Psoas muscle (tissue), 8 donors: Measurements from ENCODE around the gene VARS1. TPM values are rescaled to one million over a fixed set of nuclear protein-coding genes. Genes with fewer than 3 reads are reported as not detected.

Experiments
- ATAC-seq, 4 donors: fragments of 200-7000 bp; cut with Tn5 transposase; one replicate each; pipeline ENCODE4 v1.9.1; 2020; ENCODE audit warnings: moderate library complexity in 3 of 4, mild to moderate bottlenecking in 2 of 4
- DNase-seq, 2 donors: peaks; one replicate each; pipeline ENCODE4 v3.0.0-alpha.2; 2020
- H3K27ac ChIP-seq: fragments of 200-600 bp; one replicate; pipeline ENCODE4 v1.8.0; 2022
- H3K27me3 ChIP-seq, 3 donors: fragments of 200-600 bp in 1 of 3; one replicate each; pipeline versions ENCODE4 v1.6.1 to v1.8.0; 2013 to 2022; ENCODE audit warnings: low read length in 2 of 3, mild to moderate bottlenecking in 2 of 3, moderate library complexity in 1 of 3; ENCODE audit not compliant: insufficient read depth in 3 of 3
- H3K36me3 ChIP-seq, 2 donors: fragments of 200-600 bp in 1 of 2; one replicate each; pipeline versions ENCODE4 v1.6.1 to v1.8.0; 2013 to 2022; ENCODE audit warnings: low read depth in 1 of 2, mild to moderate bottlenecking in 1 of 2, moderate library complexity in 1 of 2; ENCODE audit not compliant: insufficient read depth in 1 of 2
- H3K4me1 ChIP-seq: fragments of 200-600 bp; one replicate; pipeline ENCODE4 v1.8.0; 2022
- H3K4me3 ChIP-seq: fragments of 200-600 bp; one replicate; pipeline ENCODE4 v1.8.0; 2022; ENCODE audit warnings: mild to moderate bottlenecking
- H3K9me3 ChIP-seq: fragments of 200-600 bp; one replicate; pipeline ENCODE4 v1.8.0; 2022
- WGBS, 3 donors: extraction: QIAGEN DNeasy Blood & Tissue Kit; methylation state at CpG; one replicate each; pipeline versions ENCODE4 v1.1.6 to v1.1.7; 2013; 5-methylcytosine and 5-hydroxymethylcytosine counted together
- intact Hi-C, 2 donors: fragments of 100-400 bp; cut with DNase I; formaldehyde crosslinking; loops; one replicate each; pipeline versions ENCODE4 v1.11.0 to v1.14.2; 2022
- polyA plus RNA-seq, 3 donors: library from polyadenylated mRNA; stranded (reverse); fragments of 200-250 nt; gene quantifications; one replicate each; pipeline ENCODE4 v1.2.3, GENCODE V29; 2013
- total RNA-seq, 4 donors: library from RNA; stranded (reverse); fragmentation: NEBNext Ultra II Directional in 2 of 4; extraction: Animal tissue kit (Norgen Biotek cat#: 25700) in 2 of 4; gene quantifications; one replicate each; pipeline versions ENCODE4 v1.2.1 to v1.2.4, GENCODE V29; 2021 to 2023
- TF ChIP-seq, protein P1 (sequence below): fragments of 200-600 bp; IDR thresholded peaks from one replicate; pipeline ENCODE4 v1.8.0; 2022; ENCODE audit warnings: antibody characterized with exemption
- donor health status: healthy with polysubstance abuse.
- donor health status: DM: no; HTN: no; CAD: no; lungs with moderate emphysema.
- donor health status: Bipolar disorder and iron deficiency.
- donor health status: healthy.
- donor health status: DM: yes; HTN: yes; CAD: no.
- donor health status: DM: no; HTN: no; CAD: no.
- donor health status: DM: no; HTN: no; CAD: no.
- donor health status: DM: yes; HTN: yes; CAD: no.

Gene VARS1
- total and polyA plus RNA-seq, 7 donors: 43.9 to 108 (median 65.2) TPM

- peaks cover 23% of the 10 kb centered on the region for H3K4me1 ChIP-seq
- ATAC-seq (no peak), DNase-seq (no peak)
- TF ChIP-seq, protein P1, sequence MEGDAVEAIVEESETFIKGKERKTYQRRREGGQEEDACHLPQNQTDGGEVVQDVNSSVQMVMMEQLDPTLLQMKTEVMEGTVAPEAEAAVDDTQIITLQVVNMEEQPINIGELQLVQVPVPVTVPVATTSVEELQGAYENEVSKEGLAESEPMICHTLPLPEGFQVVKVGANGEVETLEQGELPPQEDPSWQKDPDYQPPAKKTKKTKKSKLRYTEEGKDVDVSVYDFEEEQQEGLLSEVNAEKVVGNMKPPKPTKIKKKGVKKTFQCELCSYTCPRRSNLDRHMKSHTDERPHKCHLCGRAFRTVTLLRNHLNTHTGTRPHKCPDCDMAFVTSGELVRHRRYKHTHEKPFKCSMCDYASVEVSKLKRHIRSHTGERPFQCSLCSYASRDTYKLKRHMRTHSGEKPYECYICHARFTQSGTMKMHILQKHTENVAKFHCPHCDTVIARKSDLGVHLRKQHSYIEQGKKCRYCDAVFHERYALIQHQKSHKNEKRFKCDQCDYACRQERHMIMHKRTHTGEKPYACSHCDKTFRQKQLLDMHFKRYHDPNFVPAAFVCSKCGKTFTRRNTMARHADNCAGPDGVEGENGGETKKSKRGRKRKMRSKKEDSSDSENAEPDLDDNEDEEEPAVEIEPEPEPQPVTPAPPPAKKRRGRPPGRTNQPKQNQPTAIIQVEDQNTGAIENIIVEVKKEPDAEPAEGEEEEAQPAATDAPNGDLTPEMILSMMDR: no peak
- H3K27me3 ChIP-seq: no peaks in the 10 kb centered on the region
- peaks cover 0 to 7% of the 10 kb centered on the region in 2 donors for H3K36me3 ChIP-seq
- H3K27ac ChIP-seq: peak overlapping the region; percentile 90
- WGBS, 3 donors: 68 to 86% (median 76%) methylated on average over 15 of the region's 15 CpGs
- intact Hi-C loops: loop anchor here (2.0 to 10.0 kb wide), 5 partner anchors 34 to 287 kb away; partner anchors contain the start of genes ATP6V1G2 (in 1 of the 2), DDX39B (in 1 of the 2), LY6G5C (in 1 of the 2) and NFKBIL1 (in 1 of the 2)
- H3K9me3 ChIP-seq: no peaks in the 10 kb centered on the region
- H3K4me3 ChIP-seq: peak overlapping the region; percentile 74
Observed at GRCh38 chr6:31831350-31832215, 36.0 kb upstream of the VARS1 start.

DNA sequence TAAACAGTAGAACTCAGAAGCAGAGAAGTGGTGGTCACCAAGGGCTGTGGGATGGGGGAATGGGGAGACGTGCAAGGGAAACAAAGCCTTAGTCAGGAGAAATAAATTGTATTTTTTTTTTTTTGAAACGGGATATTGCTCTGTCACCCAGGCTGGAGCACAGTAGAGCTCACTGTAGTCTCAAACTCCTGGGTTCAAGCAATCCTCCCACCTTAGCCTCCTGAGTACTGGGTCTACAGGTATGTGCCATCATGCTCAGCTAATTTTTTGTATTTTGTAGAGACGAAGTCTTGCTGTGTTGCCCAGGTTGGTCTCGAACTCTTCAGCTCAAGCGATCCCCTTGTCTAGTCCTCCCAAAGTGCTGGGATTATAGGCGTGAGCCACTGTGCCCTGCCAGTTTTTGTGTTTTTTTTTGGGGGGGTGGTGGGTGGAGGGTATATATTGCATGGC, 35.4 kb upstream of the VARS1 start:
- Histone ChIP-seq H3K4me1 (peaks cover 22% of the 10 kb centered on the region), H3K27me3 (no peaks in the 10 kb centered on the region), H3K4me3 (peak overlapping the region; percentile 74), H3K9me3 (no peaks in the 10 kb centered on the region), H3K36me3 (peaks cover 0 to under 1% of the 10 kb centered on the region in 2 donors), H3K27ac (peak overlapping the region; percentile 90)
- DNase-seq (no peak), ATAC-seq (no peak)
- intact Hi-C loops: loop anchor here (2.0 to 10.0 kb wide), 5 partner anchors 34 to 286 kb away; partner anchors contain the start of genes ATP6V1G2 (in 1 of the 2), DDX39B (in 1 of the 2), LY6G5C (in 1 of the 2) and NFKBIL1 (in 1 of the 2)
- TF ChIP-seq, protein P1: no peak
- WGBS, 3 donors: 31 to 59% (median 37%) methylated on average over 6 of the region's 6 CpGs

GRCh38 chr6:31829633-31830283, 34.2 kb upstream of the VARS1 start:
- no peaks in the 10 kb centered on the region for H3K36me3 ChIP-seq
- H3K4me1 ChIP-seq: peaks cover 28% of the 10 kb centered on the region
- no peaks in the 10 kb centered on the region for H3K9me3 ChIP-seq
- peak overlapping the region; percentile 74 for H3K4me3 ChIP-seq
- no peak for ATAC-seq
- 0% methylated on average over 9 to 14 of the region's 15 CpGs for WGBS, 3 donors
- no peak for DNase-seq
- TF ChIP-seq, protein P1: peak; percentile 52
- no peaks in the 10 kb centered on the region for H3K27me3 ChIP-seq
- intact Hi-C loops: loop anchor here (2.0 to 10.0 kb wide), 5 partner anchors 32 to 285 kb away; partner anchors contain the start of genes ATP6V1G2 (in 1 of the 2), DDX39B (in 1 of the 2), LY6G5C (in 1 of the 2) and NFKBIL1 (in 1 of the 2)
- peak overlapping the region; percentile 90 for H3K27ac ChIP-seq

GRCh38 chr6:31827286-31828079, 31.9 kb upstream of the VARS1 start, which contains the start of gene HSPA1B:
TSS of gene HSPA1B (plus strand) at chr6:31827738. CDS start at chr6:31827951, 213 bp downstream.
- peak; percentile 99 to 100 for DNase-seq
- H3K4me3 ChIP-seq: peak within 1 kb of the TSS; percentile 81
- H3K36me3 ChIP-seq: no peaks in the 10 kb centered on the region
- H3K27ac ChIP-seq: peak within 1 kb of the TSS; percentile 91
- H3K9me3 ChIP-seq: no peaks in the 10 kb centered on the region
- H3K27me3 ChIP-seq: no peaks in the 10 kb centered on the region
- intact Hi-C loops: loop anchor here in 1 of 2 donors (2.0 kb wide), 1 partner anchor 33 kb away; the partner anchor contains the start of gene VARS1
- WGBS, 3 donors: 0 to 1% (median 0%) methylated on average over 44 to 52 of the region's 56 CpGs
- H3K4me1 ChIP-seq: peaks cover 32% of the 10 kb centered on the region
- TF ChIP-seq, protein P1: no peak
- peak; percentile 86 to 95 (median 90) for ATAC-seq
